ENCODE measurements around the gene GJD3.
A peak's percentile ranks its signal among the peaks of the same experiment; 100 is the strongest.

DNA sequence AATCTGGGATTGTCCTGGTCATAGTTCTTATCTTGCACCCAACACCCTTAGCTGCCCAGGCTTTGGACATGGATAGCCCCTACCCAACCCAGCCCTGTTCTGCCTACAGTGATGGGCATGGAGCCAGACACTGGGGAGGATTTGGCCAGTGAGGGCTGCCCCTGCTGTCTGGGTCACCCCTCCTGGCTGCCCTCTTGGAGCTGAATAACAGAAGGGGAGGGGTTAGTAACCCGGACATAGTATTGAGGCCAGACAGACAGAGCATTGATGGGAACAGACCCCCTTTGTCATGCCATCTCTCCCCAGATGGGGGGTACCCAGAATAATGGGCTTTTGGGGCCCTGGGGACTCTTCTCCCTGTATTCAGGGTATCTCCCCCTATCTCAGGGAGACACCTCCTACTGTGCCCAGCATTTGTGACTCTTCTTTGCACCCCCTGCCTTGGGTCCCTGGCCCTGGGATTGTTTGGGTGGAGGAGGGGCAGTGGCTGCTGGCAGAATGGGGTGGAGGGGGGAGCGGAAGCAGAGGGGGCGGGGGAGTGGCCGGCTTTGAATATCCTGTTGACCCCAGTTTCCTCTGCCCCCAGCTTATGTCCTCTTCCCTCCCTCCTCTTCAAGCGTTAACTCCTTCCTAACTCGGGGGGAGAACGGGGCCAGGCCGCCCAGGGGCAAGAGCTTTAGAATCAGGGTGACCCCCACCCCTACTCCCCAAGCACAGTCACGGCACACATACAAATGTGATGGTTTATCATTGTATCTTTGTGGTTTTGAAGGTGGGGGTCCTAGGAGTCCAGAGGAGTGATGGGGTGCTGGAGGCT lies 17.0 kb downstream of the GJD3 start:
- no peak for TF ChIP-seq POLR2AphosphoS5 (IDR thresholded peaks at IDR 0.05; ENCODE audit: low read depth, low read length)
- TF ChIP-seq SIN3A (IDR thresholded peaks at IDR 0.05; ENCODE audit: borderline replicate concordance, insufficient read depth, low read length), result no peak
- TF ChIP-seq, protein P1, sequence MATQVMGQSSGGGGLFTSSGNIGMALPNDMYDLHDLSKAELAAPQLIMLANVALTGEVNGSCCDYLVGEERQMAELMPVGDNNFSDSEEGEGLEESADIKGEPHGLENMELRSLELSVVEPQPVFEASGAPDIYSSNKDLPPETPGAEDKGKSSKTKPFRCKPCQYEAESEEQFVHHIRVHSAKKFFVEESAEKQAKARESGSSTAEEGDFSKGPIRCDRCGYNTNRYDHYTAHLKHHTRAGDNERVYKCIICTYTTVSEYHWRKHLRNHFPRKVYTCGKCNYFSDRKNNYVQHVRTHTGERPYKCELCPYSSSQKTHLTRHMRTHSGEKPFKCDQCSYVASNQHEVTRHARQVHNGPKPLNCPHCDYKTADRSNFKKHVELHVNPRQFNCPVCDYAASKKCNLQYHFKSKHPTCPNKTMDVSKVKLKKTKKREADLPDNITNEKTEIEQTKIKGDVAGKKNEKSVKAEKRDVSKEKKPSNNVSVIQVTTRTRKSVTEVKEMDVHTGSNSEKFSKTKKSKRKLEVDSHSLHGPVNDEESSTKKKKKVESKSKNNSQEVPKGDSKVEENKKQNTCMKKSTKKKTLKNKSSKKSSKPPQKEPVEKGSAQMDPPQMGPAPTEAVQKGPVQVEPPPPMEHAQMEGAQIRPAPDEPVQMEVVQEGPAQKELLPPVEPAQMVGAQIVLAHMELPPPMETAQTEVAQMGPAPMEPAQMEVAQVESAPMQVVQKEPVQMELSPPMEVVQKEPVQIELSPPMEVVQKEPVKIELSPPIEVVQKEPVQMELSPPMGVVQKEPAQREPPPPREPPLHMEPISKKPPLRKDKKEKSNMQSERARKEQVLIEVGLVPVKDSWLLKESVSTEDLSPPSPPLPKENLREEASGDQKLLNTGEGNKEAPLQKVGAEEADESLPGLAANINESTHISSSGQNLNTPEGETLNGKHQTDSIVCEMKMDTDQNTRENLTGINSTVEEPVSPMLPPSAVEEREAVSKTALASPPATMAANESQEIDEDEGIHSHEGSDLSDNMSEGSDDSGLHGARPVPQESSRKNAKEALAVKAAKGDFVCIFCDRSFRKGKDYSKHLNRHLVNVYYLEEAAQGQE (IDR thresholded peaks at IDR 0.05; ENCODE audit: insufficient read depth in 1 of 2, low read depth in 2 of 2, low read length in 2 of 2), result no peak
- no peak for TF ChIP-seq TAF1 (IDR thresholded peaks at IDR 0.05; ENCODE audit: borderline replicate concordance, insufficient read depth, low read length)
- TF ChIP-seq FOXP2 (optimal IDR thresholded peaks at IDR 0.05; ENCODE audit: borderline replicate concordance, extremely low read depth, extremely low read length, insufficient read depth), result peak; percentile 20
